IMR-90 (cell line): ENCODE data around the gene ABT1. TPM values are rescaled to one million over a fixed set of nuclear protein-coding genes. Genes with fewer than 3 reads are reported as not detected.
A peak's percentile ranks its signal among the peaks of the same experiment; 100 is the strongest.

Experiments used
- ATAC-seq: fragments of 200-7000 bp; cut with Tn5 transposase; 2 replicates; pipeline ENCODE4 v1.9.1; 2020; ENCODE audit warnings: low read depth, mild to moderate bottlenecking, moderate library complexity
- BruUV-seq: library from RNA; stranded (reverse); fragments of 400-500 nt; replicated peaks from 2 replicates; lab custom pipeline; 2021; lab: Mats Ljungman, UMichigan
- CTCF ChIA-PET: fragments of 300-600 bp; formaldehyde crosslinking; extraction: SDS; loops from one replicate; lab custom pipeline; 2021; ENCODE audit warnings: antibody characterized with exemption; lab: Yijun Ruan, JAX
- POLR2A ChIA-PET: fragments of 300-600 bp; sonication (Branson Sonifier 250); formaldehyde crosslinking; loops from one replicate; lab custom pipeline; 2022; ENCODE audit warnings: antibody characterized with exemption; ENCODE audit not compliant: unreplicated experiment; lab: Charles Lee
- DNase-seq: peaks from one replicate; pipeline ENCODE4 v3.0.0; 2013
- H2AFZ ChIP-seq: replicated peaks from 2 replicates; pipeline ENCODE3; 2013; ENCODE audit warnings: low read length, mild to moderate bottlenecking; ENCODE audit not compliant: poor library complexity
- H2AK5ac ChIP-seq: 2 replicates; pipeline ENCODE4 v1.6.1; 2013; ENCODE audit warnings: low read depth, low read length, inconsistent platforms
- H2AK9ac ChIP-seq: replicated peaks from 2 replicates; pipeline ENCODE3; 2013; ENCODE audit warnings: mild to moderate bottlenecking, low read depth, low read length, moderate library complexity; ENCODE audit not compliant: poor library complexity
- H2BK120ac ChIP-seq: 2 replicates; pipeline ENCODE4 v1.6.1; 2013; ENCODE audit warnings: low read depth, low read length, inconsistent platforms
- H2BK15ac ChIP-seq: 3 replicates; pipeline ENCODE4 v1.6.1; 2013; ENCODE audit warnings: low read depth, low read length, inconsistent platforms
- H2BK20ac ChIP-seq: 2 replicates; pipeline ENCODE4 v1.6.1; 2013; ENCODE audit warnings: low read depth, mild to moderate bottlenecking, inconsistent platforms, low read length, moderate library complexity
- H2BK5ac ChIP-seq: 2 replicates; pipeline ENCODE4 v1.6.1; 2013; ENCODE audit warnings: mild to moderate bottlenecking, low read depth, low read length, inconsistent platforms; ENCODE audit not compliant: poor library complexity, severe bottlenecking
- H3K14ac ChIP-seq: replicated peaks from 2 replicates; pipeline ENCODE4 v1.6.1; 2013; ENCODE audit warnings: low read depth, low read length, inconsistent platforms
- H3K18ac ChIP-seq: 2 replicates; pipeline ENCODE4 v1.6.1; 2013; ENCODE audit warnings: low read depth, low read length, control low read depth
- H3K23ac ChIP-seq: 2 replicates; pipeline ENCODE4 v1.6.1; 2013; ENCODE audit warnings: low read depth, low read length, inconsistent platforms
- H3K27ac ChIP-seq: 2 replicates; pipeline ENCODE4 v1.5.1; 2013; ENCODE audit warnings: mild to moderate bottlenecking, control low read depth, low read length; ENCODE audit not compliant: insufficient read depth
- H3K27me3 ChIP-seq: 2 replicates; pipeline ENCODE4 v1.6.1; 2013; ENCODE audit warnings: low read length; ENCODE audit not compliant: control insufficient read depth, insufficient read depth
- H3K36me3 ChIP-seq: 2 replicates; pipeline ENCODE4 v1.6.1; 2013; ENCODE audit warnings: low read length, mixed read lengths; ENCODE audit not compliant: control insufficient read depth, insufficient read depth
- H3K4ac ChIP-seq: 2 replicates; pipeline ENCODE4 v1.6.1; 2013; ENCODE audit warnings: low read depth, low read length, inconsistent platforms
- H3K4me1 ChIP-seq: 2 replicates; pipeline ENCODE4 v1.6.1; 2013; ENCODE audit warnings: low read length, mixed read lengths; ENCODE audit not compliant: control insufficient read depth, insufficient read depth
- H3K4me2 ChIP-seq: 2 replicates; pipeline ENCODE4 v1.6.1; 2013; ENCODE audit warnings: low read depth, mild to moderate bottlenecking, control low read depth, low read length, moderate library complexity
- H3K4me3 ChIP-seq: 2 replicates; pipeline ENCODE4 v1.5.1; 2013; ENCODE audit warnings: low read depth, mild to moderate bottlenecking, control low read depth, low read length, moderate library complexity; ENCODE audit not compliant: insufficient read depth
- H3K56ac ChIP-seq: 2 replicates; pipeline ENCODE4 v1.6.1; 2013; ENCODE audit warnings: low read length, inconsistent platforms; ENCODE audit not compliant: insufficient read depth; ENCODE audit errors: extremely low read depth
- H3K79me1 ChIP-seq, 2 experiments: 2 replicates each; pipeline ENCODE4 v1.6.1; 2013; ENCODE audit warnings: low read length in 2 of 2, inconsistent platforms in 1 of 2, low read depth in 1 of 2
- H3K9ac ChIP-seq: 2 replicates; pipeline ENCODE4 v1.6.1; 2013; ENCODE audit warnings: low read depth, low read length, control low read depth
- H3K9me1 ChIP-seq: 2 replicates; pipeline ENCODE4 v1.6.1; 2013; ENCODE audit warnings: low read length, inconsistent platforms; ENCODE audit not compliant: insufficient read depth
- H3K9me3 ChIP-seq: 2 replicates; pipeline ENCODE4 v1.6.1; 2013; ENCODE audit warnings: low read length; ENCODE audit not compliant: control insufficient read depth, insufficient read depth
- H4K20me1 ChIP-seq: 2 replicates; pipeline ENCODE4 v1.6.1; 2013; ENCODE audit warnings: low read length, inconsistent platforms; ENCODE audit not compliant: insufficient read depth
- H4K5ac ChIP-seq: 2 replicates; pipeline ENCODE4 v1.6.1; 2013; ENCODE audit warnings: mild to moderate bottlenecking, low read depth, low read length, control low read depth
- H4K8ac ChIP-seq, 2 experiments: 2 replicates each; pipeline ENCODE4 v1.6.1; 2013; ENCODE audit warnings: low read depth in 2 of 2, low read length in 2 of 2, control low read depth in 1 of 2, inconsistent platforms in 1 of 2
- H4K91ac ChIP-seq: 2 replicates; pipeline ENCODE4 v1.6.1; 2013; ENCODE audit warnings: low read depth, low read length, inconsistent platforms; ENCODE audit not compliant: insufficient read depth
- CEBPB ChIP-seq: IDR thresholded peaks from 2 replicates; pipeline ENCODE4 v1.6.1; 2012; ENCODE audit warnings: low read depth, low read length, improper control_type of control experiment
- MAZ ChIP-seq: IDR thresholded peaks from 2 replicates; pipeline ENCODE4 v1.6.1; 2012; ENCODE audit warnings: low read depth, mild to moderate bottlenecking, low read length, improper control_type of control experiment, moderate library complexity, borderline replicate concordance
- WGBS, 2 experiments: methylation state at CpG; one replicate each; pipeline versions ENCODE4 v1.1.5 to v1.1.7; 2013; ENCODE audit warnings: missing lambda C conversion rate in 2 of 2; ENCODE audit not compliant: insufficient read length in 1 of 2; ENCODE audit errors: extremely low coverage in 2 of 2; 5-methylcytosine and 5-hydroxymethylcytosine counted together
- dilution Hi-C: fragments of 300-500 bp; cut with HindIII; formaldehyde crosslinking; loops from one replicate; pipeline ENCODE4 v1.14.3; 2018; ENCODE audit warnings: low sequenced_read_pairs; ENCODE audit not compliant: unreplicated experiment
- in situ Hi-C: fragments of 300-500 bp; cut with MboI; formaldehyde crosslinking; loops from 3 replicates; pipeline ENCODE4 v1.14.3; 2019; ENCODE audit warnings: low sequenced_read_pairs, inconsistent platforms, mixed read lengths
- intact Hi-C: fragments of 100-400 bp; cut with micrococcal nuclease; formaldehyde crosslinking; loops from 2 replicates; pipeline ENCODE4 v1.10.0; 2022
- polyA plus RNA-seq, 3 experiments: library from polyadenylated mRNA; depleted of rRNA; stranded (reverse); fragments of >200 nt; gene quantifications; 2 replicates each; pipeline ENCODE4 v1.2.3, GENCODE V29; 2012; ENCODE audit warnings: low replicate concordance in 1 of 3
- total RNA-seq: library from RNA; depleted of rRNA; stranded (reverse); fragments of >200 nt; gene quantifications from 2 replicates; pipeline ENCODE4 v1.2.3, GENCODE V29; 2012

ABT1 gene
- total and polyA plus RNA-seq, 2 of the 4 experiments (the other 2 are of a cell fraction) = 15.2 to 15.4 TPM

DNA sequence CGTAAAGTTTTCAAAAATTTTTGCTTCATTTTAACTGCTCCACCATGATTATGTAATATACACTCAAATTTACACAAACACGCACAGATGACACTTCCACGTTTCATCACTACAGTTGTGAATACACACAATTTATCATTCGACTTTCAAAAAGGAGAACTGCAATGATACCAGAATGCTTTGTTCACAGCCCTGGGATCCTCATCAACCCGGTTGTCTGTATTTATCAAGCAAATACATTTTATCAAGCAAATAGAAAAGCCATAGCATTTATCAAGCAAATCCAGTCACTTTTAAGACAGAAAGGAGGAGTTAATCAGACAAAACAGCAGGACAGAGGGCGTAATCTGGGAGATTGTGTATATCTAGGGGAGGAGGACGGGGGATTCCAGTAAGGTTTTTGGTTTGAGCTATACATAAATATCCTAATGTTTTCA, 20.3 kb upstream of the ABT1 start:
- Histone ChIP-seq H3K14ac (no peak overlapping the region), H3K4me3 (peak overlapping the region; percentile 6; the same call in 1 of the 2 replicates), H2BK5ac (no peak overlapping the region), H3K27ac (no peak overlapping the region), H3K9me1 (no peaks in the 10 kb centered on the region), H3K23ac (no peak overlapping the region), H3K56ac (no peak overlapping the region), H4K8ac (no peak overlapping the region), H2BK20ac (no peak overlapping the region), H4K5ac (no peak overlapping the region), H3K4ac (no peak overlapping the region), H3K27me3 (peaks cover under 1% of the 10 kb centered on the region; the same call in 1 of the 2 replicates), H3K79me1 (no peaks in the 10 kb centered on the region), H4K91ac (no peak overlapping the region), H3K18ac (no peak overlapping the region), H3K9me3 (peaks cover 2% of the 10 kb centered on the region; the same call in 1 of the 2 replicates), H3K9ac (no peak overlapping the region), H3K36me3 (no peaks in the 10 kb centered on the region), H2AK5ac (no peak overlapping the region), H3K4me2 (peak overlapping the region; percentile 68; the same call in 1 of the 2 replicates), H2BK15ac (no peak overlapping the region), H2AK9ac (no peak overlapping the region), H3K4me1 (no peaks in the 10 kb centered on the region), H4K20me1 (no peaks in the 10 kb centered on the region; the same call in 1 of the 2 replicates), H2BK120ac (no peak overlapping the region), H2AFZ (no peak overlapping the region)
- ChIA-PET CTCF (interaction anchor here (1.4 to 3.4 kb wide), 3 partner anchors 17 to 551 kb away, joined by 4 to 24 read pairs (median 4); no protein-coding TSS in a partner anchor), POLR2A (no interaction called here)
- intact Hi-C loops = no loop called here
- TF ChIP-seq MAZ (no peak), CEBPB (0 out of 2 replicates have a peak, but pooled peaks have one; percentile 5)
- DNase-seq = no peak
- in situ Hi-C loops = no loop called here
- dilution Hi-C loops = no loop called here
- no TSS peak for BruUV-seq
- 52% methylated on average over 3 of the region's 7 CpGs; no CpG with 5 or more reads in 1 of the 2 experiments for WGBS, 2 experiments
- no peak for ATAC-seq
